Ascending aorta (tissue), 2 donors: ENCODE measurements around the gene CRYBG2. TPM values are rescaled to one million over a fixed set of nuclear protein-coding genes. Genes with fewer than 3 reads are reported as not detected.

Experiments
- DNase-seq, 2 donors: peaks; one replicate each; pipeline ENCODE4 v3.0.0-alpha.2; 2019; ENCODE audit warnings: low spot score in 2 of 2
- H3K27ac ChIP-seq, 2 donors: fragments of 200-600 bp; sonication (generic); one replicate each; pipeline ENCODE4 v1.5.1; 2016 to 2017; ENCODE audit warnings: mild to moderate bottlenecking in 1 of 2
- H3K27me3 ChIP-seq: fragments of 200-600 bp; sonication (generic); one replicate; pipeline ENCODE4 v1.5.1; 2017
- H3K36me3 ChIP-seq, 2 donors: fragments of 200-600 bp; sonication (generic); one replicate each; pipeline ENCODE4 v1.5.1; 2016
- H3K4me1 ChIP-seq, 2 donors: fragments of 200-600 bp; sonication (generic); one replicate each; pipeline ENCODE4 v1.5.1; 2016 to 2017; ENCODE audit warnings: mild to moderate bottlenecking in 1 of 2
- H3K4me3 ChIP-seq, 2 donors: fragments of 200-600 bp; sonication (generic); one replicate each; pipeline ENCODE4 v1.5.1; 2016 to 2017; ENCODE audit warnings: mild to moderate bottlenecking in 1 of 2
- H3K9me3 ChIP-seq, 2 donors: fragments of 200-600 bp; sonication (generic); one replicate each; pipeline ENCODE4 v1.5.1; 2016
- intact Hi-C: fragments of 100-400 bp; cut with DNase I; formaldehyde crosslinking; loops from one replicate; pipeline ENCODE4 v1.15.1; 2023
- total RNA-seq: library from RNA; depleted of rRNA; stranded (reverse); fragments of >200 nt; gene quantifications from one replicate; pipeline ENCODE4 v1.1.0, GENCODE V29; 2016
- TF ChIP-seq, protein P1 (sequence below), 3 experiments: fragments of 200-600 bp in 2 of 3; fragments of 450-650 bp in 1 of 3; sonication (generic) in 2 of 3; IDR thresholded peaks; one replicate each; pipeline ENCODE4 v1.5.1; 2016 to 2019; ENCODE audit warnings: antibody characterized with exemption in 3 of 3, mild to moderate bottlenecking in 1 of 3, moderate library complexity in 1 of 3

CRYBG2 gene
- total RNA-seq, 1 donor from 2014 or later: not detected

GRCh38 chr1:26354972-26355371 is 1.0 kb upstream of the CRYBG2 start:
- Histone ChIP-seq H3K4me3 (no peak overlapping the region), H3K9me3 (no peaks in the 10 kb centered on the region), H3K27me3 (peaks cover 1% of the 10 kb centered on the region), H3K36me3 (no peaks in the 10 kb centered on the region), H3K4me1 (no peaks in the 10 kb centered on the region), H3K27ac (no peak overlapping the region)
- intact Hi-C loops: no loop called here
- TF ChIP-seq, protein P1, sequence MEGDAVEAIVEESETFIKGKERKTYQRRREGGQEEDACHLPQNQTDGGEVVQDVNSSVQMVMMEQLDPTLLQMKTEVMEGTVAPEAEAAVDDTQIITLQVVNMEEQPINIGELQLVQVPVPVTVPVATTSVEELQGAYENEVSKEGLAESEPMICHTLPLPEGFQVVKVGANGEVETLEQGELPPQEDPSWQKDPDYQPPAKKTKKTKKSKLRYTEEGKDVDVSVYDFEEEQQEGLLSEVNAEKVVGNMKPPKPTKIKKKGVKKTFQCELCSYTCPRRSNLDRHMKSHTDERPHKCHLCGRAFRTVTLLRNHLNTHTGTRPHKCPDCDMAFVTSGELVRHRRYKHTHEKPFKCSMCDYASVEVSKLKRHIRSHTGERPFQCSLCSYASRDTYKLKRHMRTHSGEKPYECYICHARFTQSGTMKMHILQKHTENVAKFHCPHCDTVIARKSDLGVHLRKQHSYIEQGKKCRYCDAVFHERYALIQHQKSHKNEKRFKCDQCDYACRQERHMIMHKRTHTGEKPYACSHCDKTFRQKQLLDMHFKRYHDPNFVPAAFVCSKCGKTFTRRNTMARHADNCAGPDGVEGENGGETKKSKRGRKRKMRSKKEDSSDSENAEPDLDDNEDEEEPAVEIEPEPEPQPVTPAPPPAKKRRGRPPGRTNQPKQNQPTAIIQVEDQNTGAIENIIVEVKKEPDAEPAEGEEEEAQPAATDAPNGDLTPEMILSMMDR (IDR thresholded peaks at IDR 0.05): no peak
- no peak for DNase-seq

GRCh38 chr1:26353210-26353859 is 595 bp downstream of the CRYBG2 start:
- intact Hi-C loops: no loop called here
- H3K36me3 ChIP-seq: no peaks in the 10 kb centered on the region
- H3K27me3 ChIP-seq: no peaks in the 10 kb centered on the region
- DNase-seq: no peak
- no peaks in the 10 kb centered on the region for H3K4me1 ChIP-seq
- H3K27ac ChIP-seq: no peak overlapping the region
- H3K9me3 ChIP-seq: no peaks in the 10 kb centered on the region
- no peak overlapping the region for H3K4me3 ChIP-seq
- TF ChIP-seq, protein P1 (IDR thresholded peaks at IDR 0.05): no peak

DNA sequence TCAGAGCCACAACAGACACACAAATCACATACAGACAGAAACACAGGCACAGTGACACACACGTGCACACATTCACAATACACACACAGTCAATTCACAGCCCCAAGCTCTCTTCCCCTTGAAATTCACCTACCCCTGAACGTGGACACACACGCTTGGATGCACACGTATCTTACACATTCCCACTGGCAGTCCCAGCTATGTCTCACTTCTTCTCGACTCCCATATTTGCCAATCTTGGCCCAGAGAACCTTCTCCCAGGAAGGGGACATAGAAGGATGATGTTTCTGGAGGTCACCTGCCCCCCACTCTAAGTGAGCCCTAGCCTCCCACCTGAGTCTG is 1.6 kb downstream of the CRYBG2 start:
- no peaks in the 10 kb centered on the region for H3K9me3 ChIP-seq
- no peak overlapping the region for H3K4me3 ChIP-seq
- no peaks in the 10 kb centered on the region for H3K4me1 ChIP-seq
- H3K27me3 ChIP-seq: no peaks in the 10 kb centered on the region
- TF ChIP-seq, protein P1 (IDR thresholded peaks at IDR 0.05): no peak
- intact Hi-C loops: no loop called here
- H3K36me3 ChIP-seq: no peaks in the 10 kb centered on the region
- no peak for DNase-seq
- H3K27ac ChIP-seq: no peak overlapping the region

GRCh38 chr1:26351590-26352337 is 2.2 kb downstream of the CRYBG2 start:
- H3K27me3 ChIP-seq: no peaks in the 10 kb centered on the region
- H3K36me3 ChIP-seq: no peaks in the 10 kb centered on the region
- no peak overlapping the region for H3K27ac ChIP-seq
- no peak overlapping the region for H3K4me3 ChIP-seq
- no peak for DNase-seq
- H3K4me1 ChIP-seq: no peaks in the 10 kb centered on the region
- intact Hi-C loops: no loop called here
- no peaks in the 10 kb centered on the region for H3K9me3 ChIP-seq
- TF ChIP-seq, protein P1 (IDR thresholded peaks at IDR 0.05): no peak

DNA sequence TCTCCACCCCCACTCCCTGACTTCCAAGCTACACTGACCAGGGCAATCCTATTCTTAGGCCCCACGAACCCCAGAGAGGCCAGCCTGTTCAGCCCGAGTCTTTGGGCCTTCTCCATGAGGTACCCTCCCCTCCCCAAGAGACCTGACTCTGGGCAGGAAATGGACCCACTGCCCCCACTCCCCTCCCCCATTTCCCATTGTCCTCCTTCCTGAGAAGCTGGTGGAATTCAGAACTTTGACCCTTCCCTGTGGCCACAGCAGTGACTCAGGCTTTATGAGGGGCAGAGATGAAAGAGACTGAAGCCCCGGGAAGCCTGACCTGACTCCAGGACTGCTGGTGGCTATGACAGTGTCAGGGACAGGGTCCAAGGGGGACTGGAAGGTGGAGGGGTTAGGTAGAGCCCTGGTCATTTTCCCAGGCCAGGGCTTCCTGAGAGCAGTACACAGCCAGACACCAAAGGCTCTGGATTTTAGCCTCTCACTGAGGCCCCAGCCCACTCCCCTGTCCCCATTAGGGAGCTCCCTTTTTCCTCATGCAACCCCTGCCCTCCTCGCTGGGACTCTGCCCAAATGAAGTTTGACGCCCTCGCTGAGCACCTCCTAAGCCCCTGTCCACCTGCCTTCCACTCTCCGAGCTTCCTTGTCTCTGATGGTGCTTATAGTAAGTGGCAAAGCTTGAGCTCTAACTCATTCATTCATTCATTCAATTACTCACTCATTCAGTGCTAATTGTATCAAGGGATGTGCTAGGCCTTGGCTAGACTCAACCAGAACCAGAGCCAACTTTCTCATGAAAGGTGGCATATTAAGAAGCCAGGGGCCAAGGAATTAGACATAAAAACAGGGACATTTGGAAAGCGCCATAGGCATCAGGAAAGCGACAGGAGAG is 3.0 kb downstream of the CRYBG2 start:
- no peak overlapping the region for H3K27ac ChIP-seq
- H3K9me3 ChIP-seq: no peaks in the 10 kb centered on the region
- H3K4me1 ChIP-seq: no peaks in the 10 kb centered on the region
- no peaks in the 10 kb centered on the region for H3K27me3 ChIP-seq
- no peaks in the 10 kb centered on the region for H3K36me3 ChIP-seq
- TF ChIP-seq, protein P1 (IDR thresholded peaks at IDR 0.05): no peak
- intact Hi-C loops: no loop called here
- no peak overlapping the region for H3K4me3 ChIP-seq
- DNase-seq: no peak
